Transverse colon (tissue), 4 donors: Measurements from ENCODE around the gene HELZ. TPM values are rescaled to one million over a fixed set of nuclear protein-coding genes. Genes with fewer than 3 reads are reported as not detected.

Experiments
- DNase-seq: peaks from one replicate; pipeline ENCODE4 v3.0.0-alpha.2; 2019
- H3K27ac ChIP-seq, 4 donors: fragments of 200-600 bp; sonication (generic); 2 replicates each; pipeline ENCODE4 v1.5.1; 2016 to 2018; ENCODE audit warnings: inconsistent platforms in 4 of 4
- H3K27me3 ChIP-seq: fragments of 200-600 bp; sonication (generic); 2 replicates; pipeline ENCODE4 v1.5.1; 2017; ENCODE audit warnings: inconsistent platforms
- H3K36me3 ChIP-seq, 4 donors: fragments of 200-600 bp; sonication (generic); 2 replicates each; pipeline ENCODE4 v1.5.1; 2017 to 2019; ENCODE audit warnings: inconsistent platforms in 4 of 4
- H3K4me1 ChIP-seq, 4 donors: fragments of 200-600 bp; sonication (generic); 2 replicates each; pipeline ENCODE4 v1.5.1; 2017 to 2020; ENCODE audit warnings: inconsistent platforms in 4 of 4
- H3K4me3 ChIP-seq, 4 donors: fragments of 200-600 bp; sonication (generic); 1 replicate in 1 of 4; 2 replicates in 3 of 4; pipeline versions ENCODE4 v1.5.1 to v1.6.1; 2017 to 2019; ENCODE audit warnings: inconsistent platforms in 4 of 4
- H3K9me3 ChIP-seq, 2 donors: fragments of 200-600 bp; sonication (generic); 2 replicates each; pipeline ENCODE4 v1.5.1; 2017 to 2019; ENCODE audit warnings: inconsistent platforms in 2 of 2
- EP300 ChIP-seq: sonication (generic); formaldehyde crosslinking; IDR thresholded peaks from one replicate; pipeline ENCODE4 v1.6.1; 2017; ENCODE audit warnings: antibody characterized with exemption, low read depth
- POLR2A ChIP-seq: fragments of 450-650 bp; IDR thresholded peaks from one replicate; pipeline ENCODE4 v1.6.1; 2016; ENCODE audit warnings: antibody characterized with exemption, mild to moderate bottlenecking, moderate library complexity
- POLR2AphosphoS5 ChIP-seq, 3 donors: sonication (generic); formaldehyde crosslinking; IDR thresholded peaks; one replicate each; pipeline ENCODE4 v1.6.1; 2016; ENCODE audit warnings: antibody characterized with exemption in 3 of 3
- WGBS, 2 donors: methylation state at CpG; one replicate each; pipeline ENCODE4 v1.1.5; 2018; ENCODE audit warnings: low coverage in 1 of 2; 5-methylcytosine and 5-hydroxymethylcytosine counted together
- in situ Hi-C, 4 donors: fragments of 200-750 bp; cut with MboI; loops; one replicate each; pipeline versions ENCODE4 v1.15.0 to v1.15.1; 2017; ENCODE audit warnings: low sequenced_read_pairs in 3 of 4, low pct_ligation_motif_present in 1 of 4, low pct_unique_long_range_greater_than_20kb in 1 of 4
- intact Hi-C: fragments of 100-400 bp; cut with DNase I; formaldehyde crosslinking; loops from one replicate; pipeline ENCODE4 v1.15.1; 2023; ENCODE audit warnings: low total_unique reads
- total RNA-seq, 4 donors: library from RNA; depleted of rRNA; stranded (reverse); fragments of >200 nt; gene quantifications; one replicate each; pipeline ENCODE4 v1.1.0, GENCODE V29; 2016
- TF ChIP-seq, protein P1 (sequence below), 5 experiments: fragments of 200-600 bp in 3 of 5; fragments of 450-650 bp in 2 of 5; sonication (generic) in 3 of 5; IDR thresholded peaks; 1 replicate in 2 of 5; 2 replicates in 3 of 5; pipeline ENCODE4 v1.5.1; 2016 to 2017; ENCODE audit warnings: antibody characterized with exemption in 5 of 5, inconsistent platforms in 3 of 5, mild to moderate bottlenecking in 2 of 5, moderate library complexity in 1 of 5

HELZ gene
- total RNA-seq, 4 donors from 2014 or later = 31.8 to 126 (median 56.0) TPM

- no peaks in the 10 kb centered on the region for H3K4me1 ChIP-seq
- H3K27ac ChIP-seq = no peak overlapping the region
- TF ChIP-seq EP300 = no peak
- TF ChIP-seq, protein P1, sequence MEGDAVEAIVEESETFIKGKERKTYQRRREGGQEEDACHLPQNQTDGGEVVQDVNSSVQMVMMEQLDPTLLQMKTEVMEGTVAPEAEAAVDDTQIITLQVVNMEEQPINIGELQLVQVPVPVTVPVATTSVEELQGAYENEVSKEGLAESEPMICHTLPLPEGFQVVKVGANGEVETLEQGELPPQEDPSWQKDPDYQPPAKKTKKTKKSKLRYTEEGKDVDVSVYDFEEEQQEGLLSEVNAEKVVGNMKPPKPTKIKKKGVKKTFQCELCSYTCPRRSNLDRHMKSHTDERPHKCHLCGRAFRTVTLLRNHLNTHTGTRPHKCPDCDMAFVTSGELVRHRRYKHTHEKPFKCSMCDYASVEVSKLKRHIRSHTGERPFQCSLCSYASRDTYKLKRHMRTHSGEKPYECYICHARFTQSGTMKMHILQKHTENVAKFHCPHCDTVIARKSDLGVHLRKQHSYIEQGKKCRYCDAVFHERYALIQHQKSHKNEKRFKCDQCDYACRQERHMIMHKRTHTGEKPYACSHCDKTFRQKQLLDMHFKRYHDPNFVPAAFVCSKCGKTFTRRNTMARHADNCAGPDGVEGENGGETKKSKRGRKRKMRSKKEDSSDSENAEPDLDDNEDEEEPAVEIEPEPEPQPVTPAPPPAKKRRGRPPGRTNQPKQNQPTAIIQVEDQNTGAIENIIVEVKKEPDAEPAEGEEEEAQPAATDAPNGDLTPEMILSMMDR (IDR thresholded peaks at IDR 0.05) = no peak
- no peak for TF ChIP-seq POLR2A
- TF ChIP-seq POLR2AphosphoS5 (IDR thresholded peaks at IDR 0.05) = no peak
- no peak overlapping the region for H3K4me3 ChIP-seq
- 55 to 68% methylated on average over 1 of the region's 1 CpG for WGBS, 2 donors
- intact Hi-C loops = no loop called here
- no peak for DNase-seq
- H3K36me3 ChIP-seq = peaks cover 0 to 25% (median 5%) of the 10 kb centered on the region in 4 donors
- no peaks in the 10 kb centered on the region for H3K27me3 ChIP-seq
- in situ Hi-C loops = no loop called here
- no peaks in the 10 kb centered on the region for H3K9me3 ChIP-seq
These were observed 162.9 kb downstream of the HELZ start for GRCh38 chr17:67082107-67082506.

GRCh38 chr17:67080804-67081203 lies 164.2 kb downstream of the HELZ start:
- Histone ChIP-seq H3K4me3 (no peak overlapping the region), H3K4me1 (no peaks in the 10 kb centered on the region), H3K36me3 (peaks cover 0 to 14% (median 3%) of the 10 kb centered on the region in 4 donors), H3K9me3 (no peaks in the 10 kb centered on the region), H3K27me3 (no peaks in the 10 kb centered on the region), H3K27ac (no peak overlapping the region)
- in situ Hi-C loops = no loop called here
- no peak for DNase-seq
- intact Hi-C loops = no loop called here
- WGBS, 2 donors = 81 to 100% methylated on average over 2 of the region's 2 CpGs
- no peak for TF ChIP-seq EP300
- TF ChIP-seq POLR2A = no peak
- no peak for TF ChIP-seq POLR2AphosphoS5 (IDR thresholded peaks at IDR 0.05)
- TF ChIP-seq, protein P1 (IDR thresholded peaks at IDR 0.05) = no peak

DNA sequence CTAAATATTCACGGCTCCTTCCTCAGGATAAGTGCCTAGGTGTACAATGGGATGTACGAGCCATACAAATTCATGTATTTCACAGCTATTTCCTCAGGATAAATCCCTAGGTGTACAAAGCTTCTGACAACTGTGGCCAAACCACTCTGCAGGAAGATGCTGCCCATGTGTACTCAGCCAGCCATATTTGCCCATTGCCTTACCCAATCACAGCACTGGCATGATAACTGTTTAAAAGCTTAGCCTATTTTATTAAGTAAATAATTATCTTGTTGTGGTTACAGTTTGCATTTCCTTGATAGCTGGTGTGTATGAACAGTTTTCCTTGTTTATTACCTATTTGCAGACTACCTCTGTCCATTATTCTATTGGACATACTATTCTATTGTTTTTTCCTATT lies 165.5 kb downstream of the HELZ start:
- TF ChIP-seq, protein P1 (IDR thresholded peaks at IDR 0.05) = no peak
- TF ChIP-seq EP300 = no peak
- no peak for TF ChIP-seq POLR2AphosphoS5 (IDR thresholded peaks at IDR 0.05)
- no peak for TF ChIP-seq POLR2A
- no peak overlapping the region for H3K27ac ChIP-seq
- in situ Hi-C loops (no loop called here), intact Hi-C loops (no loop called here)
- no peaks in the 10 kb centered on the region for H3K9me3 ChIP-seq
- no peak for DNase-seq
- 93 to 98% methylated on average over 2 of the region's 2 CpGs for WGBS, 2 donors
- no peaks in the 10 kb centered on the region for H3K27me3 ChIP-seq
- peaks cover 0 to 9% (median 3%) of the 10 kb centered on the region in 4 donors for H3K36me3 ChIP-seq
- H3K4me1 ChIP-seq = no peaks in the 10 kb centered on the region
- no peak overlapping the region for H3K4me3 ChIP-seq

GRCh38 chr17:67078292-67078691 lies 166.7 kb downstream of the HELZ start:
- H3K4me1 ChIP-seq = no peaks in the 10 kb centered on the region
- H3K4me3 ChIP-seq = no peak overlapping the region
- TF ChIP-seq EP300 = no peak
- no peak for TF ChIP-seq POLR2A
- TF ChIP-seq, protein P1 (IDR thresholded peaks at IDR 0.05) = no peak
- TF ChIP-seq POLR2AphosphoS5 (IDR thresholded peaks at IDR 0.05) = no peak
- H3K27ac ChIP-seq = no peak overlapping the region
- in situ Hi-C loops = no loop called here
- H3K27me3 ChIP-seq = no peaks in the 10 kb centered on the region
- WGBS, 2 donors = 93% methylated on average over 11 of the region's 11 CpGs; no CpG with 5 or more reads in 1 of the 2 donors
- H3K9me3 ChIP-seq = no peaks in the 10 kb centered on the region
- DNase-seq = no peak
- peaks cover 0 to 6% (median 3%) of the 10 kb centered on the region in 4 donors for H3K36me3 ChIP-seq
- intact Hi-C loops = no loop called here
